T-helper 2 cell treated with Interferon-gamma antibody and Interleukin-4, amounts not matched to agents 5 μg/mL and 100 μg/mL, for 36 hours (primary cell): ENCODE measurements around the gene COL24A1.
A peak's percentile ranks its signal among the peaks of the same experiment; 100 is the strongest.

Experiments used
- DNase-seq: peaks from one replicate; pipeline ENCODE4 v3.0.0; 2021; ENCODE audit warnings: low spot score
- H3K27ac Mint-ChIP-seq: one replicate; pipeline ENCODE4 v1.8.0; 2021; ENCODE audit warnings: mild to moderate bottlenecking, mixed read lengths
- H3K27me3 Mint-ChIP-seq: one replicate; pipeline ENCODE4 v1.8.0; 2021; ENCODE audit warnings: low read depth, mixed read lengths
- H3K36me3 Mint-ChIP-seq: one replicate; pipeline ENCODE4 v1.8.0; 2021; ENCODE audit warnings: low read depth, mixed read lengths
- H3K4me1 Mint-ChIP-seq: one replicate; pipeline ENCODE4 v1.8.0; 2021; ENCODE audit warnings: low read depth, mixed read lengths
- H3K4me3 Mint-ChIP-seq: one replicate; pipeline ENCODE4 v1.8.0; 2022; ENCODE audit warnings: mild to moderate bottlenecking, moderate library complexity, mixed read lengths
- H3K9me3 Mint-ChIP-seq: one replicate; pipeline ENCODE4 v1.8.0; 2021; ENCODE audit warnings: mixed read lengths

Gene COL24A1

GRCh38 chr1:86156566-86157455 is at the start of gene COL24A1:
Gene COL24A1, minus strand, starts transcription at chr1:86156772. Its CDS starts 376 bp downstream, at chr1:86156396.
- no peaks in the 10 kb centered on the region for H3K36me3 Mint-ChIP-seq
- H3K27me3 Mint-ChIP-seq, result peaks cover 38% of the 10 kb centered on the region
- no peaks in the 10 kb centered on the region for H3K9me3 Mint-ChIP-seq
- no peak for DNase-seq
- H3K4me3 Mint-ChIP-seq, result peak within 1 kb of the TSS; percentile 24
- peaks cover 4% of the 10 kb centered on the region for H3K4me1 Mint-ChIP-seq
- H3K27ac Mint-ChIP-seq, result no peak within 1 kb of the TSS

GRCh38 chr1:86205741-86206140 is 49.2 kb upstream of the COL24A1 start:
- H3K27me3 Mint-ChIP-seq, result no peaks in the 10 kb centered on the region
- no peak overlapping the region for H3K4me3 Mint-ChIP-seq
- H3K4me1 Mint-ChIP-seq, result no peaks in the 10 kb centered on the region
- no peak overlapping the region for H3K27ac Mint-ChIP-seq
- DNase-seq, result no peak
- no peaks in the 10 kb centered on the region for H3K36me3 Mint-ChIP-seq
- H3K9me3 Mint-ChIP-seq, result no peaks in the 10 kb centered on the region

- no peaks in the 10 kb centered on the region for H3K4me1 Mint-ChIP-seq
- H3K27me3 Mint-ChIP-seq, result no peaks in the 10 kb centered on the region
- no peak overlapping the region for H3K4me3 Mint-ChIP-seq
- H3K27ac Mint-ChIP-seq, result no peak overlapping the region
- H3K36me3 Mint-ChIP-seq, result no peaks in the 10 kb centered on the region
- H3K9me3 Mint-ChIP-seq, result no peaks in the 10 kb centered on the region
- no peak for DNase-seq
These were observed 46.2 kb upstream of the COL24A1 start for GRCh38 chr1:86202552-86203340.

GRCh38 chr1:86201311-86201710 is 44.7 kb upstream of the COL24A1 start:
- H3K9me3 Mint-ChIP-seq, result no peaks in the 10 kb centered on the region
- no peaks in the 10 kb centered on the region for H3K27me3 Mint-ChIP-seq
- no peak for DNase-seq
- H3K4me3 Mint-ChIP-seq, result no peak overlapping the region
- no peak overlapping the region for H3K27ac Mint-ChIP-seq
- H3K4me1 Mint-ChIP-seq, result no peaks in the 10 kb centered on the region
- H3K36me3 Mint-ChIP-seq, result no peaks in the 10 kb centered on the region

- no peak for DNase-seq
- H3K27me3 Mint-ChIP-seq, result no peaks in the 10 kb centered on the region
- H3K4me1 Mint-ChIP-seq, result no peaks in the 10 kb centered on the region
- H3K27ac Mint-ChIP-seq, result no peak overlapping the region
- H3K9me3 Mint-ChIP-seq, result no peaks in the 10 kb centered on the region
- H3K4me3 Mint-ChIP-seq, result no peak overlapping the region
- H3K36me3 Mint-ChIP-seq, result no peaks in the 10 kb centered on the region
These were observed 44.3 kb upstream of the COL24A1 start for GRCh38 chr1:86200901-86201300.

GRCh38 chr1:86197206-86197855 is 40.8 kb upstream of the COL24A1 start:
- Mint-ChIP-seq H3K9me3 (no peaks in the 10 kb centered on the region), H3K27ac (no peak overlapping the region), H3K27me3 (no peaks in the 10 kb centered on the region), H3K4me1 (no peaks in the 10 kb centered on the region), H3K36me3 (no peaks in the 10 kb centered on the region), H3K4me3 (no peak overlapping the region)
- DNase-seq, result no peak

GRCh38 chr1:86195281-86195680 is 38.7 kb upstream of the COL24A1 start:
- Mint-ChIP-seq H3K4me3 (no peak overlapping the region), H3K9me3 (no peaks in the 10 kb centered on the region), H3K4me1 (no peaks in the 10 kb centered on the region), H3K36me3 (no peaks in the 10 kb centered on the region), H3K27me3 (no peaks in the 10 kb centered on the region), H3K27ac (no peak overlapping the region)
- no peak for DNase-seq

- Mint-ChIP-seq H3K27me3 (no peaks in the 10 kb centered on the region), H3K4me3 (no peak overlapping the region), H3K27ac (no peak overlapping the region), H3K9me3 (no peaks in the 10 kb centered on the region), H3K36me3 (no peaks in the 10 kb centered on the region), H3K4me1 (no peaks in the 10 kb centered on the region)
- DNase-seq, result no peak
These were observed 38.0 kb upstream of the COL24A1 start for GRCh38 chr1:86194491-86195034.

GRCh38 chr1:86192417-86192816 is 35.8 kb upstream of the COL24A1 start:
- H3K36me3 Mint-ChIP-seq, result no peaks in the 10 kb centered on the region
- H3K4me1 Mint-ChIP-seq, result no peaks in the 10 kb centered on the region
- H3K27ac Mint-ChIP-seq, result no peak overlapping the region
- H3K27me3 Mint-ChIP-seq, result no peaks in the 10 kb centered on the region
- no peak for DNase-seq
- H3K9me3 Mint-ChIP-seq, result no peaks in the 10 kb centered on the region
- H3K4me3 Mint-ChIP-seq, result no peak overlapping the region

GRCh38 chr1:86191958-86192357 is 35.4 kb upstream of the COL24A1 start:
- Mint-ChIP-seq H3K9me3 (no peaks in the 10 kb centered on the region), H3K36me3 (no peaks in the 10 kb centered on the region), H3K4me1 (no peaks in the 10 kb centered on the region), H3K27ac (no peak overlapping the region), H3K27me3 (no peaks in the 10 kb centered on the region), H3K4me3 (no peak overlapping the region)
- no peak for DNase-seq

- DNase-seq, result no peak
- H3K4me1 Mint-ChIP-seq, result no peaks in the 10 kb centered on the region
- H3K27me3 Mint-ChIP-seq, result no peaks in the 10 kb centered on the region
- H3K9me3 Mint-ChIP-seq, result no peaks in the 10 kb centered on the region
- H3K4me3 Mint-ChIP-seq, result no peak overlapping the region
- no peak overlapping the region for H3K27ac Mint-ChIP-seq
- no peaks in the 10 kb centered on the region for H3K36me3 Mint-ChIP-seq
These were observed 34.3 kb upstream of the COL24A1 start for GRCh38 chr1:86190873-86191272.

GRCh38 chr1:86184426-86184825 is 27.9 kb upstream of the COL24A1 start:
- no peak overlapping the region for H3K4me3 Mint-ChIP-seq
- H3K36me3 Mint-ChIP-seq, result no peaks in the 10 kb centered on the region
- H3K9me3 Mint-ChIP-seq, result no peaks in the 10 kb centered on the region
- no peak for DNase-seq
- H3K4me1 Mint-ChIP-seq, result no peaks in the 10 kb centered on the region
- H3K27me3 Mint-ChIP-seq, result no peaks in the 10 kb centered on the region
- no peak overlapping the region for H3K27ac Mint-ChIP-seq

- Mint-ChIP-seq H3K27me3 (no peaks in the 10 kb centered on the region), H3K27ac (no peak overlapping the region)
These were observed 27.2 kb upstream of the COL24A1 start for GRCh38 chr1:86183810-86184209.

GRCh38 chr1:86176226-86176625 is 19.7 kb upstream of the COL24A1 start:
- Mint-ChIP-seq H3K27me3 (no peaks in the 10 kb centered on the region), H3K27ac (no peak overlapping the region), H3K36me3 (no peaks in the 10 kb centered on the region), H3K4me1 (no peaks in the 10 kb centered on the region), H3K4me3 (no peak overlapping the region), H3K9me3 (no peaks in the 10 kb centered on the region)
- no peak for DNase-seq

More at GRCh38 chr1:86183810-86184209, 27.2 kb upstream of the COL24A1 start:
- DNase-seq, result no peak
- H3K4me3 Mint-ChIP-seq, result no peak overlapping the region
- H3K4me1 Mint-ChIP-seq, result no peaks in the 10 kb centered on the region
- H3K9me3 Mint-ChIP-seq, result no peaks in the 10 kb centered on the region
- H3K36me3 Mint-ChIP-seq, result no peaks in the 10 kb centered on the region
